Measurements from ENCODE around the gene TEAD1. TPM values are rescaled to one million over a fixed set of nuclear protein-coding genes. Genes with fewer than 3 reads are reported as not detected.

TEAD1 gene
- total RNA-seq, 1 donor from 2014 or later: 51.9 TPM

DNA sequence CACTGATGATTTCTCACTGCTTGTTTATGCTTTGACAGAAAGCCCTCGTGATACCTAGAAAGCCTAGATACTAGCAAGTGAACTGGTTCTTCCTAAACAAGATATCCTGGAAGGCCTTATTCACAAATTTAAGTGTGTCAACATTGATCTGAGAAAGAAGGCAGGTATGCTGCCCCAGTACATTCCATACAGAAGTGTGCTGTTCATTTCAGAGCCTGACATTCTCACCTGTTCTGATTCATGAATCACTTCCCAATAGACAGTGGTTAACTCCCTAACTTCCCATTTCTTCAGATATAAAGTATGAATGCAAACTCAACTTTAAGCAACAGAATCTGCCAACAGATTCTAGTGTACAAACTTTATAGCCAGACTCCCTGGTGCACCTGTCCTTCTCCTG, 319.4 kb downstream of the TEAD1 start:
- Histone ChIP-seq H3K4me1 (no peaks in the 10 kb centered on the region), H3K9me3 (no peaks in the 10 kb centered on the region), H3K27ac (no peak overlapping the region), H3K27me3 (ENCODE audit: low read depth) (no peaks in the 10 kb centered on the region), H3K4me3 (no peak overlapping the region), H3K36me3 (no peaks in the 10 kb centered on the region)
- DNase-seq (no peak), ATAC-seq (peak in 1 of 2 donors; percentile 48)
- TF ChIP-seq, protein P1, sequence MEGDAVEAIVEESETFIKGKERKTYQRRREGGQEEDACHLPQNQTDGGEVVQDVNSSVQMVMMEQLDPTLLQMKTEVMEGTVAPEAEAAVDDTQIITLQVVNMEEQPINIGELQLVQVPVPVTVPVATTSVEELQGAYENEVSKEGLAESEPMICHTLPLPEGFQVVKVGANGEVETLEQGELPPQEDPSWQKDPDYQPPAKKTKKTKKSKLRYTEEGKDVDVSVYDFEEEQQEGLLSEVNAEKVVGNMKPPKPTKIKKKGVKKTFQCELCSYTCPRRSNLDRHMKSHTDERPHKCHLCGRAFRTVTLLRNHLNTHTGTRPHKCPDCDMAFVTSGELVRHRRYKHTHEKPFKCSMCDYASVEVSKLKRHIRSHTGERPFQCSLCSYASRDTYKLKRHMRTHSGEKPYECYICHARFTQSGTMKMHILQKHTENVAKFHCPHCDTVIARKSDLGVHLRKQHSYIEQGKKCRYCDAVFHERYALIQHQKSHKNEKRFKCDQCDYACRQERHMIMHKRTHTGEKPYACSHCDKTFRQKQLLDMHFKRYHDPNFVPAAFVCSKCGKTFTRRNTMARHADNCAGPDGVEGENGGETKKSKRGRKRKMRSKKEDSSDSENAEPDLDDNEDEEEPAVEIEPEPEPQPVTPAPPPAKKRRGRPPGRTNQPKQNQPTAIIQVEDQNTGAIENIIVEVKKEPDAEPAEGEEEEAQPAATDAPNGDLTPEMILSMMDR (IDR thresholded peaks at IDR 0.05): no peak
- intact Hi-C loops (cut with DNase I): no loop called here
